ENCODE data around the gene CBX3.
A peak's percentile ranks its signal among the peaks of the same experiment; 100 is the strongest.
"Not testable (repeated sequence)": the region's sequence is repeated elsewhere in the genome, so short reads cannot be mapped to it uniquely, and the experiment has no call there.

CBX3 gene

DNA sequence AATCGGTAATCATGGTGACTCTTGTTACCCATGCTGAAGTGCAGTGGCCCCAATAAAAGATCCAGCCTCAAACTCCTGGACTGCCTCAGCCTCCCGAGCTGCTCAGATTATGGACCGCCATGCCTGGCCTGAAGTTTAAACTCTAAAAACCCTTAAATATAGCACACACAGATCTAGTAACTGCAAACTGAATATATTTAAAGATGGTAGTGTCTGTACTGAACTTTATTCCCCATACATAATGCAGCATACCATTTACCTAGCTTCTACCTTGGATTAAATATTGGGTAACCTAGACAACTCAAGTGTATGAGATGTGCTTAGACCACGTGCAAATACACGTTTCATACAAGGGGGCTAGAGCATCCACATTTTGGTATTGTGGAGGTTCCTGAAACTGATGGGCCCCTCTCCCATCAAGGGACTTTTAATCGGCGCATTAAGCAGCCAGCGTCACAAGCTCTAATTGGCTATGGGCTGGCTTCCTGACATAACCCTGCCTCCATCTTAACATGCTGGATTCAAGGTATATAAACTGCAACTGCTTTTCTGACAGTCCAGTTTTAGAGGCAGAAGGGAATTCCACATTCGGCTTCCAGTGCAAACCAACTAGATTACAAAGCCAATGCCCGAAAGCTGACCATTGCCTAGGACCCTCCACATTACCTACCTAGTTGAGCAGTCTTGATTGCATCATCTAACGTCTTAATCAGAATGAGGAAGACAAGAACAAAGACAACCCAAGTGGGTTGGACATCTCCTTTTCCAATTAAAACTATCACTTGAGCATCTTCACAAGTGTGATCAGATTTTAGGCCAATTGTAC, 14.0 kb upstream of the CBX3 start:
- no peak overlapping the region for H3K4me3 ChIP-seq (ENCODE audit: low read depth, low read length)

DNA sequence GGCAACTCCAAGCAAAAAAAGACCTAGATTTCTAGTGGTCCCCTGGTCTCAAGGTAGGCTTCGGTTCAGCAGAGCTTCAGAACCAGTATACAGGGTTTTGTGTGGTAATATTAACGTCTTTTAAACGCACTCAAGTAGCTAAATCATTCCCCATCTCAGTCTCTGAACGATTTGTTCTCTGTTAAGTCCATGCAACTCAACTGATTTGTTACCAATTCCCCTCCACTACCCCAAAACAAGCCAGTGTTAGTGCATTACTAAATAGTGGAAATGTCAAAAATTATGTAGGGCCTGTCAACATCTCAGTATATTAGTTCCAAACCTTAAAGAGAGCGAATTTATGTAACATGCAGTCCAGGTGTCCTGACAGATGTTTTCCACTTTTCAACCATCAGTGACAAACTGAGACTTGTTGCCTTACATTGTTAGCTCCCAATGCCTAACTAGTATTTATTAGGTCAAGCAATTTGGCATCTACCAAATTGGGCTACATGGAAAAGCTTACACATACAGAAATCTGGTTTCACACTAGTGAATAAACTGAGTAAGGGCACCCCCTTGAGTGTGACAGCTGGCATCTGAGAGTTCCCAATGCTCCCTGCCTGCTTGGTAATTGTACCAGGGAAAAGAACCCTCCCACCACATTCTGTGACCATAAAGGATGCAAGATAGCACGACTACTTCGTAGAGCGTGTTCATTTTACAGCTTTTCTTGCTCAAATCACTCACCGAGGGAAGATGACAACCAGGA, 13.2 kb upstream of the CBX3 start:
- H3K4me3 ChIP-seq (ENCODE audit: low read depth, low read length) = no peak overlapping the region

DNA sequence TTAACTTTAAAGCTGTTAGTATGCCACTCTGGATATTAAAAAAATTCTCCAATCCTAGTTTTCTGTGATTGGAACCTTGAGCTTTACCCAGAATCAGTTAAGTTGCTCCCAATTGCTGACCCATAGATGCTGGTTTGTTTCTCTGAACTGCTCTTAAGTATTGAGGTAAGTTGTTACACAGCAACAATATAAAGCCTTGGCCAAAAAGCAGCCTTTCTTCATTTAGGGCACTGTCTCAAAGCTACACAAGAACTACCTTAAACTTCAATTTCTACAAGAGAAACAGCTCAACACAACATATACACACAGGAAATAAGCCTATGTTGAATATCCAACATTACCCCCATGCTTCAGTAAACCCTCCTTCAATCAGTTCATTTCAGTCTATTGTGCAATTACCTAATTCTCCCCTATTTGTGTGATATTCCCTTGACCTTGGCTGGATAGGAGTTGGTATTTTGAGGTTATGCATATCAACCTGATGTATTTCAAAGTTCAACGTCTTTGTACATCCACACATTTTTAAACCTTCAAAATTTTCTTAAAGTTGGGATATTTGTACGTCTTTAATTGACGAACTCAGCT, 12.5 kb upstream of the CBX3 start:
- no peak overlapping the region for H3K4me3 ChIP-seq (ENCODE audit: low read depth, low read length)

DNA sequence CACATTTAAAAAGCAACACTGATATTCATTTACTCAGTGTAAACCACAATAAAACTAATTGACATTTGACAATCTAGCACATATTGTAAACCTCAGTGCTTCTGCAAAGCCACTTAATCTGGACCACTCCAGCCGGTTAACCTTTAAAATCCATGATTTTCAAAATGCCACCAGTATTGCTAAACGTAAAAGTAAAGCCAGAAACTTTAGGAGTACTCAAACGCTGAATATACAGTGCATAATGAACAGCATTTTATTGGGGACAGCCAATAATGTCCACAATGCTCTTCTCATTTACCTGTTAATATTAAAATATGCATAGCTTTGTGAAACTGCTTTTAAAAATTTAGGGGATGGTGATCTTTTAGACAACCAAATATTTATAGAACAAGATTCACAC, 11.8 kb upstream of the CBX3 start:
- H3K4me3 ChIP-seq (ENCODE audit: low read depth, low read length) = no peak overlapping the region

DNA sequence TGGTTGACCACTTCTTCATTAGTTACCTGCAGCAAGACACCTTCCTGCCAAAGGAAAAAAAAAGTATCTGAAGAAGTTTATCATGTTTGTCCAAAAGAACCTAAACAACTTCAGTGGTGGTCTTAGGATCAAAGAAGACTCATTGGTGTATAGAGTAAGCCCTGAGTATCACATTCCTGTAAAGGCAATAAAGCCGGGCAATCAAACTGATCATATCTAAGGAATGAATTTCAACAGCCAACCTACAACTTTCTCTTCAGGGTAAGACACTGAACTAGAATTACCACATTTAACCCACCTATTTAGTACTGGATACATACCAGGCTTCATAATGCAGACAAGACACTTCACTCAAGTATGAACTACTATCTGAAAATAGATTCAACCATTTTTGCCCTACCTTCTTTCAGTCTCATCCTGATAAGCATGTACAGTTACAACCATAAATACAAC, 11.1 kb upstream of the CBX3 start:
- no peak overlapping the region for H3K4me3 ChIP-seq (ENCODE audit: low read depth, low read length)

DNA sequence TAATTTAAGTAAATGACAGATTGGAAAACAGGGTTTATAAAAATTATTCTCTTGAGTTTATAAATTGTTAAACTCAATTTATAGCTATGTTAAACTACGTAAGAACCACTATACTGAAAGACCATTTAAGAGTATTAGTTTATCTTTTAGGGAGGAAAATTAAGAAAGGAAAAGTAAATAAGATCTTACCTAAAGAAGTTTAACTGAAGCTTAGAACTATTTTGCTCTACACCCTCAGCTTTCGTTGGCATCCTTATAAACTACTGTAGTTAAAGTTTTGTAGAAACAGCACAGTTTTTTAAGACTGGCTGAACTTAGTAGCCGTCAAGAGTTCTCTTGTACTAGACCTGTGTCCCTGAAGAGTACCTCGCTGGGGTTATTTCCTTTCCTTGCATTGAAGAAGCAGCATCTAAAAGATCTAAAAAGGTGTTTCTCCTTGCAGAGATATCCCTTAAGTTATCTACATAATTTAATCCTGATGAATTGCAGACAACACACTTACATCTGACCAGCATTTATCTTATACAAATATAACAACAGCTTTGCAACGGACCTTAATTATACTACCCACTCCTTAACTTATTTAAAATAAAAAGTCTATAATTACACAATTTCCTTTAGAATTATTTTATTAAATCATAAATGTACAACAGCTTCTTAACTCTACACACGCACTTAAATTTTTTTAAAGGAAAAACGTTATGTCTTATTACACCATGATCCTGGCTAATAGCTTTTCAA, 10.1 kb upstream of the CBX3 start:
- H3K4me3 ChIP-seq (ENCODE audit: low read depth, low read length) = no peak overlapping the region

DNA sequence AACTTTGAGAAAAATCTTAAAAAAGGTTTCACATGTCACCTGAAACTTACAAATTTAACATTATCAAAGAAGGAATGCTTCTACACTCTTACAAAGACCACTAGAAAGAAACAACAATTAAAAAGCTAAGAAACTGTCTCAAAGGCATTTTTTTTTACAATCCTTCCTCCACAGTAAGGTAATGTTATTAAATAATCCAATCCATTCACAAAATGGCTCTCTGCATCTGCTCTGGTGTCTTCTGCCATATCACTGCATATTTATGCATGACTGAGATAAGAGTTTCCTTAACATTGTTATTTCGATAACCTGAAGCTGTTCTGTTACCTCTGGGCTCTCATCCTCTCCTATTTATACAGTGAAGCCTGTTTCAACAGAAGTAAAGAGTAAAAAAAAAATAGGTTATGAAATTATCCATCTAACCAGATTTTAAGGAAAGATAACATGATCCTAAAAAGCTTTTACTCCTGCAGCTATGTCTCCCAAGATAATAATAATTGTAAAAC, 9.5 kb upstream of the CBX3 start:
- H3K4me3 ChIP-seq (ENCODE audit: low read depth, low read length) = no peak overlapping the region

DNA sequence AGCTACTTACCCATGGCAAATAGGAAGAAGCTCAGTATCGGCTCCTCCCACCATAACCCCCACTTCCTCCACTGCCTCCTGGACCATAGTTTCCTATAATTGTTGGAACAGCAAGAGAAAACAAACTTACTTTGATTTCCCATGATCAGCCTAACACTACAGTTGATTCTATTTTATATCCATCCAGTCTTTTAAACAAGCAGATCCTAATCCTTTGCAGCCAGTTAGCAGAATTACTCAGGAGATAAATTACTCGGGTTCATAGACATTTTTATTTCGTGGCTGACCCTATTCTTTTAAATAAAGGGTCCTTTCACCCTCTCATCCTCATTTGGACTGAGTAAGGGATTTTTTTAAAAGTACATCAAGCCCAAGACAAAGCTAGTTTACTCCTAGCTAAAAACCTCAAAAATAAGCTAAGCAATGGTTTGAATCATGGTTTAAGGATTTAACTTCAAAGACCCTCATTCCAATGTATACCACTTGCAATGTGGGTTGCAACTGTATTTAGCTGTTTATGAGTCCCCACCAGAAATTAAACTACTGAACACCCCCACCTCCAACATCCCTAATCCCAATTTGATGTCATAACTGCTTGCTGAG, 9.0 kb upstream of the CBX3 start:
- H3K4me3 ChIP-seq (ENCODE audit: low read depth, low read length) = no peak overlapping the region

DNA sequence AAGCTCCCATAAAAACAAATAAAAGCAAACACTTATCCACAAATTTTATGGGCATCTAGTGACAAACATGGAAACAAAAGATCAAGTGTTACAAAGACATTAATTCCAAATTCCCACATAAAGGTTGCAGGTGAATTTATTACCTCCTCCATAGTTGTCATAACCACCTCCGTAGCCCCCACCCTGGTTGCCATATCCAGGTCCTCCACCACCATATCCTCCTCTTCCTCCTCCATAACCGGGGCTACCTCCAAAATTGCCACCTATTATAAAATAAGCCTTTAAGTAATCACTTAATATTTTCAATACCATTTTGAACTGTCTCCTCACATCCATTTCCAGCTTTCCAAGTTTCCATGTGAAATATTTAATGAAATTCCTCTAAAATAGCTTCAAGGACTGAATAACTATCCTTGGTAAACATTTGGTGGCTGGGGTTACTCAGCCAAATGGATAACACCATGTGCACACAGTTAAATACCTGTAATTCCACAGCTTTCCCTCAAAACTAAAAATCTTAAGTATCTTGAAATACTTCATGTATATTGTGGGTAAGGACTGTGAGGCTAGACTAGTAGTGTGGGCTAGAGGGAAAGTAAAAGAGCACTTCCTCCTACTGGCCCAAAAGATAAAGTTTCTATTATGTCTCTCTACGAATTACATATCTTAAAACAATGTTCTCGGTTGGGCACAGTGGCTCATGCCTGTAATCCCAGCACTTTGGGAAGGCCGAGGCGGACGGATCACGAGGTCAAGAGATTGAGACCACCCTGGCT, 7.9 kb upstream of the CBX3 start:
- no peak overlapping the region for H3K4me3 ChIP-seq (ENCODE audit: low read depth, low read length)

DNA sequence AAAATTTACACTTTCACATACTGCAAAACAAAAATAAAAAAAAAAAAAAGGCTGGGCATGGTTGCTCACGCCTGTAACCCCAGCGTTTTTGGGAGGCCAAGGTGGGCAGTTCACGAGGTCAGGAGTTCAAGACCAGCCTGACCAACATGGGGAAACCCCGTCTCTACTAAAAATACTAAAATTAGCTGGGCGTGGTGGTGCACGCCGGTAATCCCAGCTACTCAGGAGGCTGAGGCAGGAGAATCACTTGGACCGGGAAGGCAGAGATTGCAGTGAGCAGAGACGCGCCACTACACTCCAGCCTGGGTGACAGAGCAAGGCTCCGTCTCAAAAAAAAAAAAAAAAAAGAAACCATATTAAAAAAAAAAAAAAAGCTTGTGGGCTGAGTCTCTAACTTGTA, 6.8 kb upstream of the CBX3 start:
- H3K4me3 ChIP-seq (ENCODE audit: low read depth, low read length) = not testable (repeated sequence)

DNA sequence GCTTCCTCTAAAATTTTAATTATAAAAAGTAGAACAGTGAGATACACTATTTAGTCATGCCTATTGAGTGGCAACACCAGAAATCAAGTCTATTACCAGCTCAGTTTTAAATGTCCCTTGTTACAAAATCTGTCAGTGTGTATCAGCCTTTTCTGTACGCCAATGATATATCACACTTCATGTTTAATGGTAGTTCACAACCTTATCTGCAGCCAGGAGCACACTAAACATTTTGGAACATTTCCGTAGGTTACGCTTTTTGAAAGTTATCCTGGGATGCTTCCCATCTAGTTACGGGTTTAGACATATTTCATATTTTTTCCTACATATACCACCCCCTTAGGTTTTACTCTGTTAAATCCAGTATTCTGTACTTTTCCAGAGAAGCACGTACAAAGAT, 6.4 kb upstream of the CBX3 start:
- no peak overlapping the region for H3K4me3 ChIP-seq (ENCODE audit: low read depth, low read length)

DNA sequence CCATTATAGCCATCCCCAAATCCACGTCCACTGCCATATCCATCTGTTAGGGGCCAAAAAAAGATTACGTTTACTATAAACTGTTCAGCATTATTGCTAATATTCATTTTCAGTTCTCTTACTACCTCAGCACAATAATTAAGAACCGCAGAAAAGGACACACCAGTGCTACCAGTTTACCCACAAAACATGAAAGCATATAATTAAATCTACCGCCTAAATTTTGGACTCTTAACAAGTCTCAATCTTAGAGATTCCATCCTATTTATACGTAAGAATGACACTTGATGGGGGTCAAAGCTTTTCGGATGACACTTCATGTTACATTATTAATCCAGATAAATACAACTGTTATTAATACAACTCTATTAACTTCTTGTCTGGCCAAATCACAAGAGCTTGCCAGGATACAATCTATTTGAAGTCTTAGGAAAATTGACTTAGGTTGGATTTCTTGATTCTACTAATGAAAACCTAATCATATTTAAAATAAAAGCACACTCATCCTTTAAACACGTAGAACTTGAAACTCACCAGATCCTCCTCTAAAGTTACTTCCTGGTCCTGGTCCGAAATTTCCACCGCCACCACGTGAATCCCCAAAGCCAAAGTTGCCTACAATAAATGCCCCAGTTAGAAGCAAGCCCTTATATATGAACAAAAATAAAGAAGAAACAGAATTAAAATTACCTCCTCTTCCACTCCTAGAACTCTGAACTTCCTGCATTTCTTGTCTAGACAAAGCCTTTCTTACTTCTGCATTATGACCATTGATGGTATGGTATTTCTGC, 5.5 kb upstream of the CBX3 start:
- H3K4me3 ChIP-seq (ENCODE audit: low read depth, low read length) = peak overlapping the region; percentile 20

DNA sequence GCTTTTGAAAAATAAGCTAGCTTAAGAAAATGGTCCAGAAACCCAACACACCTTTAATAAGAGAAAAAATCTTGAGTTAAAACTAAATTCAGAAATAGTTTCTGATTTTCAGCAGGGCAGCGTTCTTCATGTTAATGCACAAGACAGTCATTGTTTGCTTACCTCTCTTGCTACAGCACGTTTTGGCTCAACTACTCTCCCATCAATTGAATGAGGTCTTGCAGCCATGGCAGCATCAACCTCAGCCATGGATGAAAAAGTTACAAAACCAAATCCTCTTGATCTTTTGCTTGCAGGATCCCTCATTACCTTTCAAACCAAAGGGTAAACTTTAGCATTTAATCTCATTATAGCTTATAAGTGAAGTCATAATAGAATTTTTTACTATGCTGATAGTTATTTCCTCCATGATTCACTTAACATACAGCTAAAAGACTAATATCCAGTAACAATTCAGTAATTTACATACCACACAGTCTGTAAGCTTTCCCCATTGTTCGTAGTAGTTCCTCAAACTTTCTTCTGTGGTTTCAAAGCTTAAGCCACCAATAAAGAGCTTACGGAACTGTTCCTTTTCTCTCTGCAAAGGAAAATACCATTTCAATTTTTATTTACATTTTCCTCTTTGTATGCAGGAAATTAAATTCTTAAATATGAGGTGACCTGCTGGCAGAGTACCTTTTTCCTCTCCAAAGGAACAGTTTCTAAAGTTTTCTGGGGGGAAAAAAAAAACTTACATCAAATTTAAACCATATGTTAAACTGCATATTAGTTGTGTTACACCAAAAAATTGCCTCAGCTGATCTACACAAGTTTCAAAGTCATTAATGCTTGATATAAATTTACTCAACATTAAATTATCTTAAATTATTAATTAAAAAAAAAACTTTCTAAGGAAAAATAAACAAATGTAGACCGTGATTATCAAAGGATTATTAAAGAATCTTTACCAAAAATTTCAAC, 4.1 kb upstream of the CBX3 start:
- peak overlapping the region; percentile 100 for H3K4me3 ChIP-seq (ENCODE audit: low read depth, low read length)

DNA sequence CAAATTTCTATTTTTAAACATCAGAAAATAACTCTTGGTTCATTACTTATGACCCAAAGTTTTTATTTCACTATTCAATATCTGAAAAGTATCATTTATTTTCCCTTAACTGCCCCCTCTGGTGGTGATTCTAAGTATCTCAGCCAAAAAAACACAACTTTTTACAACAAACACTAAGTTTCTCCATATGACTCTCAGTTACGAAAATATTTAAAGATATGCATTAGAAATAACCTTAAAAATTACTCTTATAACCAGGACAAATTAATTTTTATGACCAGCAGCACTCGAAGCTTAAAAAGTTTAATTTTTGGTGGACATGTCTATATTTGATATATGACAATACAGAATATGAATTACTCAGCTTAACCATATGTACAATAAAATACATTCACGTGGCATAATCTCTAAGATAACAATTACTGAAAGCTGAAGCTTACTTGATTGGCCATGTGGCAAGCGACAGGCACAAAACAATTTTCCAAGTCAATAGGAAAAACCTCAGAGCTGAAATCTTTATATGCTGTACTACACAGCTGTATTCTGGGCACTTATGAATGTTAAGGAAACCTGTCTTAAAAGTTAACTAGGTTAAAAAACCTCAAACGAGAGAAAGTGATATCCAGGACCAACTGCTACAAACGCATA, 3.3 kb upstream of the CBX3 start:
- peak overlapping the region; percentile 100 for H3K4me3 ChIP-seq (ENCODE audit: low read depth, low read length)

DNA sequence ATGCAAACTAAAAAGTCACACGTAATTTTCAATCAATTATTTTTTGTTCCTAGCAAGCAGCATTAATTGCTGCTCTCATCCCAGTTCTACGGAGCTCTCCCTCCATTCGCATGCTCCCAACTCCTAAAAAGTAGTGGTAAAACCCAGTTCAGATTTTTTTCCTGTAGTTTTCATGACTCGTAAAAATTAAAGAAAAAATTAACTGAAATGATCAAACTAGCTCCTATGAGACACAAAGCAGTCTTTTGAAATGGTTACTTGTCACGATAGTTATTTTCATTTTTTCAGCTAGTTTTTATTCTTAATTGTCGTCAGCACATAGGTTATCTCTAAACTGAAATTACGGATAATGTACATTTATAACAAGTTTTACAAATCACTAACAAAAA, 2.8 kb upstream of the CBX3 start:
- peak overlapping the region; percentile 100 for H3K4me3 ChIP-seq (ENCODE audit: low read depth, low read length)

DNA sequence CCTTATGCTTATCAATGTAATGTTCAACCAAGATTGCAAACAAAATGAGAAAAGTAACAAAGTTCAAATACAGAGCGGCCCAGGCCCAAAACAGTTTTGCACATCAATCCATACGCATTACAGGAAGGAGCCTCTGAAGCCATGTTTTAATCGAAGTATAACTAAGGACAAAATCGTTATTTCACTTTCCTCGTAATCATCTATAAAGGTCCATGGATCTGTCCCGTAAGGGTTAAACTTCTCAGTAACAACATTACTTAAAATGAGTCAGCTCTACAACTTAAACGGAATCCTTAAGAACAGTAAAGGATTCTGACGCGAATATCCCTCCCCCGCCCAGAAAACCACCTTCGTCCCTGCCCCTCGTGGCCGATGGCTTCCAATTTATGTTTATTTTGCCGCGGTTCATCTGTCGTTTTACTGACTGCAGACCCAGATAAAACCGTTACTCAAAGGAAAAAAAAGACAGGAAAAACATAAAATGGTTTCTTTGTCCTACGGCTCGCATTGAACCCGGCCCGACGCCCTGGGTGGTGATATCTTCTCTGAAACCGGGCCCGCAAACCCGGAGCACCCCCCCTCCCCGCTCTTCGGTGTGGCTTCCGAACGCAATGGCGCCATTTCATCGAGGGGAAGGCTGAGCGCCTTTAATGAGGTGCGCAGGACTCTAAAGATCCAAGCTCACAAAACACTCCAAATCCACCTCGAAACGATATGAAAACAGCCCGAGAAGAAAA, 2.1 kb upstream of the CBX3 start:
- H3K4me3 ChIP-seq (ENCODE audit: low read depth, low read length) = peak overlapping the region; percentile 100

DNA sequence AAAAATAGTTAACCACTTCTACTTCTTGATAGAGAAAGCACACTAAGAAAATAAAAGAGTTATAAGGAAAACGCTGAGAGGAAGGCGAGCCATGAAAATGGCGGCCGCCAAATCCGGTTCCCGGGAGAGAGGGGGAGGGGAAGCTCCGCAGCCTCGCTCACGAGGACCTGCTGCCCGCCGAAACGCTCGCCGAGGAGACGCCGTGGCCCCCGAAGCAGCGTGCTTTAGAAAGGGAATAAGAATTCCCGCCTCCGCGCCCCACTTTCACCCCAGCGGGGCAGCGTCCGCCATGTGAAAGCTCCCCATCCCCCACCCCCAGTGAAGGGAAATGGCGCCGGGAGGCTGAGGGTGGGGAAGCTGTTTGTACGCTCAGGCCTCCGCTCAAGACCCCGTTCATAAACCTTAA, 1.5 kb upstream of the CBX3 start:
- peak overlapping the region; percentile 100 for H3K4me3 ChIP-seq (ENCODE audit: low read depth, low read length)

Data from iPS-11a (cell line).